Endodermal cell (in vitro differentiated cells): Measurements from ENCODE around the gene RGL1. TPM values are rescaled to one million over a fixed set of nuclear protein-coding genes. Genes with fewer than 3 reads are reported as not detected.

Experiments used
- DNase-seq: peaks from one replicate; pipeline ENCODE4 v3.0.0-alpha.2; 2017
- H3K27ac ChIP-seq: 2 replicates; pipeline ENCODE4 v1.5.1; 2013; ENCODE audit warnings: mild to moderate bottlenecking, low read depth, low read length, moderate library complexity
- H3K27me3 ChIP-seq: 2 replicates; pipeline ENCODE4 v1.6.1; 2013; ENCODE audit warnings: mild to moderate bottlenecking, low read length, moderate library complexity; ENCODE audit not compliant: insufficient read depth, control insufficient read depth, poor library complexity, severe bottlenecking
- H3K36me3 ChIP-seq: 2 replicates; pipeline ENCODE4 v1.7.0; 2013; ENCODE audit warnings: mild to moderate bottlenecking, low read length, moderate library complexity; ENCODE audit not compliant: control insufficient read depth, insufficient read depth
- H3K4me1 ChIP-seq: one replicate; pipeline ENCODE4 v1.7.0; 2013; ENCODE audit warnings: low read length; ENCODE audit not compliant: control insufficient read depth, insufficient read depth
- H3K4me3 ChIP-seq: 2 replicates; pipeline ENCODE4 v1.5.1; 2013; ENCODE audit warnings: mild to moderate bottlenecking, low read length, moderate library complexity
- H3K9ac ChIP-seq: 2 replicates; pipeline ENCODE4 v1.6.1; 2013; ENCODE audit warnings: mild to moderate bottlenecking, low read length, moderate library complexity; ENCODE audit not compliant: poor library complexity, severe bottlenecking; ENCODE audit errors: extremely low read depth
- H3K9me3 ChIP-seq: 2 replicates; pipeline ENCODE4 v1.6.1; 2013; ENCODE audit warnings: mild to moderate bottlenecking, low read length, moderate library complexity; ENCODE audit not compliant: control insufficient read depth
- H3K27ac Mint-ChIP-seq: 2 replicates; pipeline ENCODE4 v1.8.0; 2020; ENCODE audit warnings: mixed read lengths
- H3K27me3 Mint-ChIP-seq: 2 replicates; pipeline ENCODE4 v1.8.0; 2021; ENCODE audit warnings: mild to moderate bottlenecking, mixed read lengths; ENCODE audit not compliant: insufficient read depth
- H3K36me3 Mint-ChIP-seq: 2 replicates; pipeline ENCODE4 v1.8.0; 2020; ENCODE audit warnings: low read depth, mixed read lengths
- H3K4me1 Mint-ChIP-seq: 2 replicates; pipeline ENCODE4 v1.8.0; 2020; ENCODE audit warnings: mixed read lengths
- H3K4me3 Mint-ChIP-seq: 2 replicates; pipeline ENCODE4 v1.8.0; 2020; ENCODE audit warnings: mild to moderate bottlenecking, moderate library complexity, mixed read lengths
- H3K9me3 Mint-ChIP-seq: 2 replicates; pipeline ENCODE4 v1.8.0; 2020; ENCODE audit warnings: mild to moderate bottlenecking, mixed read lengths
- WGBS, 2 experiments: methylation state at CpG; one replicate each; pipeline versions ENCODE4 v1.1.5 to v1.1.7; 2013; ENCODE audit warnings: missing lambda C conversion rate in 2 of 2, mixed read lengths in 1 of 2; ENCODE audit not compliant: insufficient coverage in 1 of 2, insufficient read length in 1 of 2; 5-methylcytosine and 5-hydroxymethylcytosine counted together
- total RNA-seq, 2 donors: library from RNA; stranded (reverse); fragmentation: NEBNext Ultra II Directional in 1 of 2; extraction: Animal tissue kit (Norgen Biotek cat#: 25700) in 1 of 2; gene quantifications; 2 replicates in 1 of 2; 3 replicates in 1 of 2; pipeline ENCODE4 v1.2.1, GENCODE V29; 2021
- TF ChIP-seq, protein P1 (sequence below): fragments of 200-600 bp; sonication (generic); conservative IDR thresholded peaks from 2 replicates; pipeline ENCODE4 v1.5.0; 2021; ENCODE audit warnings: antibody characterized with exemption, mild to moderate bottlenecking

Gene RGL1
- total RNA-seq, 2 donors from 2014 or later, result 0.15 to 2.6 TPM

DNA sequence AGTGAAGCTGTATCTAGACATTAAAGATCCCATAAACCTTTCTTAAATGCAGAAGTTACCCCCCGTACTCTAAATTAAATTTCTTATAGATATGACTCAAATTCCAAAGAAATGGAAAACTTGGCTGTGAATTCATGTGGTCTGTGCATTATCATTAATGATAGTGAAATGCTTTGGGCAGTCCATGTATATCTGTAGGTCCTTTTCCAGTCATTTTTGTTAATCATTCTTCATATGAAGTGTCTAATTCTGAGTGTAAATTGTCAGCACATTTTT is 89.3 kb downstream of the RGL1 start:
- no peak for DNase-seq
- Mint-ChIP-seq H3K9me3 (no peaks in the 10 kb centered on the region), H3K27me3 (peaks cover 1% of the 10 kb centered on the region), H3K4me3 (no peak overlapping the region), H3K4me1 (no peaks in the 10 kb centered on the region), H3K27ac (no peak overlapping the region), H3K36me3 (no peaks in the 10 kb centered on the region)
- H3K27ac ChIP-seq, result no peak overlapping the region
- H3K9ac ChIP-seq, result no peak overlapping the region
- H3K27me3 ChIP-seq, result no peaks in the 10 kb centered on the region
- no peaks in the 10 kb centered on the region for H3K9me3 ChIP-seq
- TF ChIP-seq, protein P1, sequence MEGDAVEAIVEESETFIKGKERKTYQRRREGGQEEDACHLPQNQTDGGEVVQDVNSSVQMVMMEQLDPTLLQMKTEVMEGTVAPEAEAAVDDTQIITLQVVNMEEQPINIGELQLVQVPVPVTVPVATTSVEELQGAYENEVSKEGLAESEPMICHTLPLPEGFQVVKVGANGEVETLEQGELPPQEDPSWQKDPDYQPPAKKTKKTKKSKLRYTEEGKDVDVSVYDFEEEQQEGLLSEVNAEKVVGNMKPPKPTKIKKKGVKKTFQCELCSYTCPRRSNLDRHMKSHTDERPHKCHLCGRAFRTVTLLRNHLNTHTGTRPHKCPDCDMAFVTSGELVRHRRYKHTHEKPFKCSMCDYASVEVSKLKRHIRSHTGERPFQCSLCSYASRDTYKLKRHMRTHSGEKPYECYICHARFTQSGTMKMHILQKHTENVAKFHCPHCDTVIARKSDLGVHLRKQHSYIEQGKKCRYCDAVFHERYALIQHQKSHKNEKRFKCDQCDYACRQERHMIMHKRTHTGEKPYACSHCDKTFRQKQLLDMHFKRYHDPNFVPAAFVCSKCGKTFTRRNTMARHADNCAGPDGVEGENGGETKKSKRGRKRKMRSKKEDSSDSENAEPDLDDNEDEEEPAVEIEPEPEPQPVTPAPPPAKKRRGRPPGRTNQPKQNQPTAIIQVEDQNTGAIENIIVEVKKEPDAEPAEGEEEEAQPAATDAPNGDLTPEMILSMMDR, result no peak
- 83% methylated on average over 1 of the region's 1 CpG; no CpG with 5 or more reads in 1 of the 2 experiments for WGBS, 2 experiments
- no peak overlapping the region for H3K4me3 ChIP-seq
- H3K4me1 ChIP-seq, result no peaks in the 10 kb centered on the region
- no peaks in the 10 kb centered on the region for H3K36me3 ChIP-seq

DNA sequence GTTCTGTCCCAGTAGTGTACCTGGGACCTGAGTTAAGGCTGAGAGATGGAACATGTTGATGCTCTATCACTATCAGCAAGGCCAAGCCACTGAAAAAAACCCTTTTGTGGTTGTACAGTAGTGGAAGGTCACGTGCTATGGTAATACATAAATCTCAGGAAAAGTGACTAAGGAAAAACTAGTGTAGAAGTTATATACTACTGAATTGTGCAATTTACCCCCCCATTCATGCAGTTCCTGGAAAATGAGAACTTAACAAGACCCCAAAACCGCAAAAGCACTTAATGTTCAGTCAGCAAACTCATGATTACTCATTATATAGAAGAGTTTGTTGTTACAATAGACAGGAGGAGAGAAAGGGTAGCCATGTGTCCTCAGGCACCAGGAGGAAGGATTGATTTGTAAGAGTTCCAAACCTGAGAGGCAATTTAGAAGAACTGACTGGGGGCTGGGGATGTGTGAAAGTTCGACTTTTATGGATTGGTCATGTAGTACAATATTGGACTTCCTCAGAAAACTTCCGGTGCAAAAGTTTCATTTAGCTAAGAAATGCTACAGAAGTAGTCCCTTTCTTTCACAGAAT is 91.6 kb downstream of the RGL1 start:
- H3K4me1 Mint-ChIP-seq, result no peaks in the 10 kb centered on the region
- H3K27me3 Mint-ChIP-seq, result no peaks in the 10 kb centered on the region
- Histone ChIP-seq H3K27ac (no peak overlapping the region), H3K9ac (no peak overlapping the region), H3K4me1 (no peaks in the 10 kb centered on the region), H3K36me3 (no peaks in the 10 kb centered on the region), H3K27me3 (no peaks in the 10 kb centered on the region), H3K4me3 (no peak overlapping the region), H3K9me3 (no peaks in the 10 kb centered on the region)
- peaks cover 2% of the 10 kb centered on the region for H3K36me3 Mint-ChIP-seq
- WGBS, 2 experiments, result 85 to 100% methylated on average over 2 to 4 of the region's 4 CpGs
- H3K9me3 Mint-ChIP-seq, result no peaks in the 10 kb centered on the region
- TF ChIP-seq, protein P1, result no peak
- no peak for DNase-seq
- no peak overlapping the region for H3K27ac Mint-ChIP-seq
- H3K4me3 Mint-ChIP-seq, result no peak overlapping the region

DNA sequence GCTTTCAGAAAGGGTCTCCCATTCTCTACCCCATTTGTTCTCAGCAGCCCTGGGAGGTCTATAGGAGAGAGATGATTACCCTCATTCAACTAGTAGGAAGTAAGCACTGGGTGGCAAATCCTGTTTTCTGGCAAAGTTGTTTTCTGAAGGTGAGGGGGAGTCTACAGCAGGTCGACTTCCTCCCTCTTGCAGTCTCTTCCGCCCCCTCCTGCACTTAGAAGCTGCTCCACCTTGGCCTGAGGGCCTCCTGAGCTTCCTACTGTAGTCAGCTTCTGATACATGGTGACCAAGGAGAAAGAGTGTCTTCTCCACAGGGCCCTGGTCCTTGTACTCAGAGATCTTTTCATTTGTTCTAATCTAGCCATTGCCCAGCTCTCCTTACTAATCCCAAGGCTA is 93.1 kb downstream of the RGL1 start:
- Mint-ChIP-seq H3K4me3 (no peak overlapping the region), H3K27me3 (no peaks in the 10 kb centered on the region), H3K4me1 (no peaks in the 10 kb centered on the region), H3K9me3 (no peaks in the 10 kb centered on the region), H3K36me3 (peaks cover 2% of the 10 kb centered on the region), H3K27ac (no peak overlapping the region)
- H3K9ac ChIP-seq, result no peak overlapping the region
- H3K27ac ChIP-seq, result no peak overlapping the region
- no peak overlapping the region for H3K4me3 ChIP-seq
- TF ChIP-seq, protein P1, result no peak
- DNase-seq, result no peak
- H3K27me3 ChIP-seq, result no peaks in the 10 kb centered on the region
- no peaks in the 10 kb centered on the region for H3K9me3 ChIP-seq
- H3K36me3 ChIP-seq, result no peaks in the 10 kb centered on the region
- no peaks in the 10 kb centered on the region for H3K4me1 ChIP-seq
- 60 to 74% methylated on average over 1 to 2 of the region's 2 CpGs for WGBS, 2 experiments
